NCI-H128 (cell line): ENCODE data around the gene STING1.
"Not testable (repeated sequence)": the region's sequence is repeated elsewhere in the genome, so short reads cannot be mapped to it uniquely, and the experiment has no call there.

Experiments
- DNase-seq: peaks from one replicate; lab custom pipeline; 2025; ENCODE audit not compliant: unreplicated experiment; lab: John Stamatoyannopoulos, UW

STING1 gene

DNA sequence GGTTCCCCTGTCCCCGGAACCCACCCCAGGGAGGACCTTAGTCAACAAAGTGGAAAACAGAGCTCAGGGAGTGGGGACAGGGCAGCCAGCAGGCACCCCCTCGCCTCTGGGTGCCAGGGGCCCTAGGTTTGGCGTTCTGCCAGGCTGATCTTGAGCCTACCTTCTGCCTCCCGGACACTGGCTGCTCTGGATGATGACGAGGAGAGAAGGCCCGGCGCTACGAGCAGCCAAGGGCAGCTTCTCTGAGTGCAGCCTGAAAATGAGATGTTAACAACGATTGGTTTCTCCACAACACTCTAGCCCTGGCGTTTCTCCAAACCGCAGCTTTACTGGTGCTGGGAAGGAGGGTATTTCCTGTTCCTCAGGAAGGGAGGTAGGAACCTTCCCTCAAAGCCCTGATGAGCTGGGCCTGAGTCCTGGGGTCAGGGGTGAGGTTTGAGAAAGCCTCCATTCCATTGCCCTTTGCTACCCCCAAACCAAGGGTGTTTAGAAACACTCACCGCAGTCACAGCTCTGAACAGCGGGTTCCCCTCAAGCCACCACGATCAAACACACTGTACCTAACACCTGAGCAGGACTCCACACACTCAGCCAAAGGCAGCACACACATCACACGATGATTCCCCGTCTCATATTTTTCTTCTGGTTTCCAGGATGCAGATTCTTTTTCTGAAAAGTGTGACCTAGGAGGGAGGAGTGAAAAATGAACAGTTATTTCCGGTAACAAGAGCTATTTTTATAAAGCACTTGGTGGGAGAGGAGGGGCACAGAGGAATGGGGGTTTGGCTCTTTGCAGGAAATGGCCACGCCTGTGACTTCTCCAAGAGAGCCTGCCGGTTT, at the start of gene STING1:
STING1 (minus strand) TSS at position 709 of the 840 bp plus-strand sequence. CDS start 1,054 bp downstream, outside the sequence.
- DNase-seq: peak; percentile 71

DNA sequence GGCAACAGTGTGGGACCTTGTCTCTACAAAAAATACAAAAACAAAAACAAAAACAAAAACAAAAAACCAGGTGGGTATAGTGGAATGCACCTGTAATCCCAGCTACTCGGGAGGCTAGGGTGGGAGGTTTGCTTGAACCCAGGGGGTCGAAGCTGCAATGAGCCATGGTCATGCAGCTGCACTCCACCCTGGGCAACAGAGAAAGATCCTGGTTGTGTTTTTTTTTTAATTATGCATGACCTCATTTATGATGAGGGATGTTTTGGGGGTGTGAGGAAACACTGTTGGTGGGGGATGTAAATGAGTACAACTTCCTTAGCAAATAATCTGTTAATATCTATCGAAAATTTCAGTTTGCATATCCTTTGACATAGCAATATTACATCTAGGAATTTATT, 49.2 kb upstream of the STING1 start:
- DNase-seq: no peak

DNA sequence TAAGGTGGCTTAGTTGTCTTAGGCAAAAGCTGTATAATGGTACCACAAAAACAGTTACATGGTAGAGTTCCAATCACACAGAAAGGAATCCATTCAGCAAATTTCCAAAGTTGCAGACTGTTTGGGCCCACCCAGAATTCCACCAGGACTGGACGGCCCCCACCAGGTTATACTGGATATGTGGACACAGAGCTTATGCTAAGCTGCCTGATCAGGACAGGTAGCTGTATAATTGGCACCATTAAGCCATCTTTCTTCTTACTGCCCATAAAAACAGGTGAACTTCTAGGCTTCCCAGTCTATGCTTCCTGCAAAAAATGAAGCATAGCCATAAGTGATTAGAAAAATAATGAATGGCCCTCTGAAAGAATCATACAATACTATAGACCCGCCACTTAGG, 47.5 kb upstream of the STING1 start:
- DNase-seq: not testable (repeated sequence)

DNA sequence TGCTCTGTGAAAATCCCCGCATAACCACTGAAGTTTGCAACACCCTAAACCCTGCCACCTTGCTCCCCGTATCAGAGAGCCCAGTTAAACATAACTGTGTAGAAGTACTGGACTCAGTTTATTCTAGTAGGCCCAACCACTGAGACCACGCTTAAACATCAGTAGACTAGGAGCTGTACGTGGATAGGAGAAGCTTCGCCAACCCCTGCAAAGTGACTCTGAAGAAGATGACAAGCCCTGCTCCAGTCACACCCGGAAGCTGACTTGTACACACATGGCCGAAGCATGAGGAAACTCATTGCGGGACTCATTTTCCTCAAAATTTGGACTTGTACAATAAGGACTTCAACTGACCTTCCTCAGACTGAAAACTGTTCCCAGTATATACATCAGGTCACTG, 46.1 kb upstream of the STING1 start:
- not testable (repeated sequence) for DNase-seq

DNA sequence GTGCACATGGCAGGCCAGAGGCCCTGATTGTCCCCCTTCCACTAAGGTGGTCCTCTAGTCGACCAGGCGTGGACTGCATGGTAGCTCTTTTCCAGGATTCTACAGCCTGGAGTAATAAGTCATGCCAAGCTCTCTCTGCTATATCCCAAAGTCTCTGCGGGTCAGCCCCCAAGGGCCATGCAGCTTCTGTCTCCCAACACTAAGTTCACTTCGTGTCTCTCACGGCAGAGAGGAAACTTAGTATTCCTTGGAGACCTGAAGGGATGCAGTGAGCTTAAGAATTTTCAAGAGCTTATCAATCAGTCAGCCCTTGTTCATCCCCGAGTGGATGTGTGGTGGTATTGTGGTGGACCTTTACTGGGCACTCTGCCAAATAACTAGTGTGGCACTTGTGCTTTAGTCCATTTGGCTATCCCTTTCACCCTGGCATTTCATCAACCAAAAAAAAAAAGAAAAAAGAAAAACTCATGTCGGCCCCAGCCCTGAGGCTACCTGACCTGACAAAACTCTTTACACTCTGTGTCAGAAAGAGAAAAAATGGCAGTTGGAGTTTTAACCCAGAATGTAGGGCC, 45.4 kb upstream of the STING1 start:
- DNase-seq: not testable (repeated sequence)

DNA sequence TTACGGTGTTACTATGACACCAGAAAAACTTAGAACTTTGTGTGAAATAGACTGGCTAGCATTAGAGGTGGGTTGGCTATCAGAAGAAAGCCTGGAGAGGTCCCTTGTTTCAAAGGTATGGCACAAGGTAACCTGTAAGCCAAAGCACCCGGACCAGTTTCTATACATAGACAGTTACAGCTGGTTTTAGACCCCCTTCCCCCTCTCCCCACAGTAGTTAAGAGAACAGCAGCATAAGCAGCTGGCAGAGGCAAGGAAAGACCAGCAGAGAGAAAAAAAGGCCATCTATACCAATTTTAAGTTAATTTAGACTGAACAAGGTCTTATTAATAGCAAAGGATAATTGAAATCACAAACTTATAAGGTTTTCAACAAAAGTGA, 44.5 kb upstream of the STING1 start:
- not testable (repeated sequence) for DNase-seq

DNA sequence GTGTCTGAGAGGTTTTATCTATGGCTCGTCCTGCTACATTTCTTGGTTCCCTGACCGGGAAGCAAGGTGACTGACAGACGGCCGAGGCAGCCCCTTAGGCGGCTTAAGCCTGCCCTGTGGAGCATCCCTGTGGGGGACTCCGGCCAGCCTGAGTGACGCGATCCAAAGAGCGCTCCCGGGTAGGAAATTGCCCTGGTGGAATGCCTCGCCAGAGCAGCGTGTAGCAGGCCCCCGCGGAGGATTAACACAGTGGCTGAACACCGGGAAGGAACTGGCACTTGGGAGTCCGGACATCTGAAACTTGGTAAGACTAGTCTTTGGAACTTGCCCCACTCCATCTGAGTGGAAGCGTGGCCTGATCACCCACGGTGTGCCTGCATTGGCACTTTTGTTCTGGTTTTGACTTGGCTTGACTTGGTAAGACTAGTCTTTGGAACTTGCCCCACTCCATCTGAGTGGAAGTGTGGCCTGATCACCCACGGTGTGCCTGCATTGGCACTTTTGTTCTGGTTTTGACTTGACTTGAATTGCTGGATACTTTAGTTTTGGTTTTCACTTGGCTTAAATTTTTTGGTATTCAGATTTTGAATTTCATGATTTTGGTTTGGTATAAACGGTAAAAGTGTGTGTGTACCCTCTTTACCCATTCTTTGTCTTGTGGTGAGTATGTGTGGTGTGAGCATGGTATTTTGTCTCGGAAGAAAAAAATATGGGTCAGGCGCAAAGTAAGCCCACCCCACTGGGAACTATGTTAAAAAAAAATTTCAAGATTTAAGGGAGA, 43.9 kb upstream of the STING1 start:
- DNase-seq: not testable (repeated sequence)

DNA sequence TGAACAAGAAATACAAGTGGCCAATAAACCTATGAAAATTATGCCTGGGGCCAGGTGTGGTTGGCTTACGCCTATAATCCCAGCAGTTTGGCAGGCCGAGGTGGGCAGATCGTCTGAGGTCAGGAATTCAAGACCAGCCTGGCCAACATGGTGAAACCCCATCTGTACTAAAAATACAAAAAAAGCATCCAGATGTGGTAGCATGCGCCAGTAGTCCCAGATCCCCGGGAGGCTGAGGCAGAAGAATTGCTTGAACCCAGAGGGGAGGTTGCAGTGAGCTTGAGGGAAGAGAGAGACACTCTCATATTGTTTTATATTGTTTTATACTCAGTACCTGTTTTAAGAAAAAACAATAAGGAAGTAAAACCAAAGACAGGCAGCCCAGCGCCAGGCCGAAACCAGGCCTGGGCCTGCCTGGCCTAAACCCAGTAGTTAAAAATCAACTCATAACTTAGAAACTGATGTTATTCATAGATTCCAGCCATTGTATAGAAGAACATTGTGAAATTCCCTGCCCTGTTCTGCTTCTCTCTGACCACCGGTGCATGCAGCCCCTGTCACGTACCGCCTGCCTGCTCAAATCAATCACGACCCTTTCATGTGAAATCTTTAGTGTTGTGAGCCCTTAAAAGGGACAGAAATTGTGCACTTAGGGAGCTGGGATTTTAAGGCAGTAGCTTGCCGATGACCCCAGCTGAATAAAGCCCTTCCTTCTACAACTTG, 43.2 kb upstream of the STING1 start:
- not testable (repeated sequence) for DNase-seq

DNA sequence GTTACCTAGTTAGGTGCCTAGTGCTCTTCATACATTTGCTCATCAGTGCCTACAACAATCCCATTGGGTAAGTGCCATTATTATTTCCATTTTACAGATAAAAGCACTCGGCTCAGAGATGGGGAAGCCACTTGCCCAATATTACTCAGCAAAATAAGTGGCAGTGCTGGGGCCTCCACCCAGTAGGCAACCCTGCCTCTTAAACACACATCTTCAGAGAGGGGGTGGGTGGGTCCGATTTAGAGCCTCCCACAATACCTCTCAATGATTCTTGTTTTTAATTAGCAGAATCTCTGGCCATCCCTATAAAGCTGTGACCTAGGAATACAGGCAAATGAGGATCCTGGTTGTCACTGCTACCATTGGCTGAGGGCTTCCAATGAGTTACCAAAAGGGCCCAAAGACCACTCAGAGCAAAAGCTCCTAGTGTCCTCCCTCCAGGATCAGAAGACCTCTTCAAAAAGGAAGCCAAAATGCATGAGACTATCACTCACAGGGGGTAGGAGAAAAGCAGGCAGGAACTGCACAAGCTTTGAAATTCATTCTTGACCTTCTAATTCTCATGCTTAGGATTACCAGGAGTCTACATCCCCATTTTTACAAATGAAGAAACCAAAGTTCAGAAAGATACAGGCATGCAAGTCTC, 42.5 kb upstream of the STING1 start:
- DNase-seq: no peak

DNA sequence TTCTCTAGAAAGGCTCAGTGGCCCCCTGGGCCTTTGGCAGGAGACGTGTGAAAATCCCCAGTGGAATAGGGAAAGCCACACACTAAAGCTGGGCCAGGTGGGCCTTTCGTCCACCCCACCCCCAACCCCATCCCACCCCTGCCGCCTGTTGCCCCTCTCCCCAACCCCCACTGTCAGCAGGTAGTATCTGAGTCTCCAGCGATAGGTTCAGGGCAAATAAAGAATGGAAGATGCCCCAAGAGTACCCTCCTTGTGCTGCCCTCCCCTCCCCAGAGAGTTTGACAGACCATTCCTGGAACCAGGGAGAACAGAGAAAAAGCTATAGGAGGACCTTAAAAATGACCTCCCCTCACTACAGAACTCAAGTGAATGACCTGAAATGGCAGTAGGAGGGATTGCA, 41.9 kb upstream of the STING1 start:
- DNase-seq: no peak

DNA sequence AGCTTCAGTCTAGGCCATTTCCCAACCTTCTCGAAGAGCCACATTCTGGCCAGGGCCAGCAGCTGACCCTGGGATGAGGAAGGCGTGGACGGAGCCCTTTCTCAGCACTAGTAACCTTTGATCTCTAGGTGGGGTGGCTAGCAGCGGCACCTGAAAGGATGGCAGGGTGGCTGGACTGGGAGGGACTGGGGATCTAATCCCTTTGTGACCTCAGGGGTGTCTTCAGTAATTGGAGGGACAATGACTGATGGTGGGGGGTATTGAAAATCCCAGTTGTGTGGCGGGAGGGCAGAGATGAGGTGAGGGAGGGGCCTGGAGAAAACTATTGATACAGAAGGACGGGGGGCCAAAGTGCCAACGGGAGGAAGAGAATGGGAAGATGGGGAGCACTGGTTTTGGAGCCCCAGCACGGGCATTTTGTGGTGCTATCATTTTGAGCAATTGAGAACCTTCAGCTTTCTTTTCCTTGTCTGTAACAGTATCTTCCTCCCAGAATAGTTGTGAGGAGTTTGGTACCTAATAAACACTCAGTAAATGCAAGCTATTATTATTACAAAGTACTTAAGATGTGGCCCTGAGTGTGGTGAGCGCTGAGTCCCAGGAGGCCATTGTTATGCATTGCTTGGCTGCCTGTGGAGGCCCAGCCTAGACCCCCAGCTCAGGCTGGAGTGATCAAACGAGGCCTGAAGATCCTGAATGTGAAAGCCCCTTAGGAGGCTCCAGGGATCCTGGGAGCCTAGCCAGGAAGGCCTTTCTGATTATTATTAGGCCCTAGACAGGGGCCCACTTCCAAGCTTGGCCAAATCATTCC, 41.3 kb upstream of the STING1 start:
- no peak for DNase-seq

DNA sequence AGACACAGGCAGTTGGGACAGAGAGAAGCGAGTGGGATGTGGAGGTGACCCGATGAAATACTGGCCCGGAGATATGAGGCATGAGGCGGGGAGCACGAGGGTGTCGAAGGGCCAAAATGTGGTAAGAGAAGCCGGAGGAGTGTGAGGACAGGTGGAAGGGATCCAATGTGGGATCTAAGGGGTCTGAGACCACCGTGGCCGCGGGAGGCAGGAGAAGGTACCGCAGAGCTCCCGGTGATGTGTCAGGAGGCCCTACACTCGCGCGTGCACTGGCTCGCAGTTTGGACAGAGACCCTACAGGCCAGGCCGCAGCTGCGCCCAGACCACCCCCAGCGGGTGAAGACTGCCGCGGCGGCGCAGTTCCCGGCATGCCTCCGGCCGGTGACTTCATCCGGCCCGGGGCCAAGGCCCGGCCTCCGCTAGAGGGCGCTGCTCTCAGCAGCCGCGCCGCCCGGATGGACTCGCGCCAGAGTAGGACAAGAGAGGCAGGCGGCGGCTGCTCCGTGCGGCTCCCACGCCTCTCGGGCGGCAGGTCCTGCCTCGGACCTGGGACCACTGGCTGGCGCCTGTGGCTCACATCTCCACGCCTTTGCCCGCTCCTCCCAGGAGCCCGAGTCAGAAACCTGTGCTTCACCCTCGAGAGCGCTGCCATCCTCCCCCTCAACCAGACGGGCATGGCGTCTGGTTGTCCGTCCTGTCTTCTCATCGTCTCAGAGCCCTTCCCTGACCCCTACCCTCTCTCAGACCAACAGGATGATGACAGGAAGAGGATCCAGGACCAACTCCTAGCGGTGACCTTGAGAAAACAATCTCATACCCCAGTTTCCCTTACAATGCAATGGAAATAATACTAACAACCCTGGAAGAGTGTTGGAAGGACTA, 35.4 kb upstream of the STING1 start:
- DNase-seq: peak; percentile 66

DNA sequence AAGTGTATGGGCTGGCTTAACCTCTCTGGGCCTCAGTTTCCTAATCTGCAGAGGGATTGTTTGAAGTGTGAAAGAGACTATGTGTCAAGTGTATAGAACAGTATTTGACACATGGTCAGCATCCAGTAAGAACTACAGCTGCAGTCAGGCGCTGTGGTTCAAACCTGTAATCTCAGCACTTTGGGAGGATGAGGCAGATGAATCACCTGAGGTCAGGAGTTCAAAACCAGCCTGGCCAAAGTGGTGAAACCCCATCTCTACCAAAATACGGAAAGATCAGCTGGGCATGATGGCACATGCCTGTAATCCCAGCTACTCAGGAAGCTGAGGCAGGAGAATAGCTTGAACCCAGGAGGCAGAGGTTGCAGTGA, 31.9 kb upstream of the STING1 start:
- no peak for DNase-seq

DNA sequence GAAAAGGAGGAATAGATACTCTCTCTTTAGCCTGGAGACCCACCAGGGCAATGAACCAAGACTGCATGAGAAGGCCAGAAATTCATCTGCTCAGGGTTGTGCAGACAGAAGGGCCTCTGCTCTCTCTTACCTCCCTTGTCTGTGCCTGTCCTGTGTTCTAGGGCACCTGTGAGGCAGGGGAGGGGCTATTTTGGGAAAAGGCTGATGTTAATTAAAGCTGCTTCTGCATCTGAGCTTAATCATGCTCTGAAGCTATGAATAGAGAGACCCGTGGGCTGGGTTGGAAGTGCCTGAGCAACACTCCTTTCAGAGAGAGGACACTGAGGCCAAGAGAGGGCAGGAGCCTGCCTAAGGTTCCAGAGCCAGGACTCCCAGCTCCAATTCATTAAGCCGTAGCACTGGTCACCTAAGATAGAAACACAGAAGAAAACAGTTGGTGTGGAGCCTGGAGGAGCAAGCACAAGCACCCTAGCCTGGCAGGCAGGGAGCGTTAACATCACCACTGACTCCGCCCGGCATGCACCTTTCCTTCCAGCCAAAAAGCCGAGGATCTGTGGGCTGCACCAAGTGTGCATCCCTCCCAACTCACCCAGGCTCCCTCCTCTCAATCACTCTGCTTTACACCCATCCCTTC, 31.4 kb upstream of the STING1 start:
- no peak for DNase-seq

DNA sequence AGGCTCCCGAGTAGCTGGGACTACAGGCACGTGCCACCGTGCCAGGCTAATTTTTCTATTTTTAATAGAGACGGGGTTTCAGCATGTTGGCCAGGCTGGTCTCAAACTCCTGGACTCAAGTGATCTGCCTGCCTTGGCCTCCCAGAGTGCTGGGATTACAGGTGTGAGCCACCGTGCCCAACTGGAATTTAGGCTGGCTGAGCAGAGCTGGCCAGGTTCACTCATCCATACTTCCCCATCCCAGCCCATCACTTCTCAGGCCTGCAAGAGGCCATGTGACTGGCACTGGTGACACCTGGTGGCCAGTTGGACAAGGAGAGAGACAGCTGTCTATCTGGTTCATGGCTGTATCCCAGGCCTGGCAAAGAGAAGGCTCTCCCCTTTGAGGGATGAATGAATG, 30.9 kb upstream of the STING1 start:
- peak; percentile 20 for DNase-seq

DNA sequence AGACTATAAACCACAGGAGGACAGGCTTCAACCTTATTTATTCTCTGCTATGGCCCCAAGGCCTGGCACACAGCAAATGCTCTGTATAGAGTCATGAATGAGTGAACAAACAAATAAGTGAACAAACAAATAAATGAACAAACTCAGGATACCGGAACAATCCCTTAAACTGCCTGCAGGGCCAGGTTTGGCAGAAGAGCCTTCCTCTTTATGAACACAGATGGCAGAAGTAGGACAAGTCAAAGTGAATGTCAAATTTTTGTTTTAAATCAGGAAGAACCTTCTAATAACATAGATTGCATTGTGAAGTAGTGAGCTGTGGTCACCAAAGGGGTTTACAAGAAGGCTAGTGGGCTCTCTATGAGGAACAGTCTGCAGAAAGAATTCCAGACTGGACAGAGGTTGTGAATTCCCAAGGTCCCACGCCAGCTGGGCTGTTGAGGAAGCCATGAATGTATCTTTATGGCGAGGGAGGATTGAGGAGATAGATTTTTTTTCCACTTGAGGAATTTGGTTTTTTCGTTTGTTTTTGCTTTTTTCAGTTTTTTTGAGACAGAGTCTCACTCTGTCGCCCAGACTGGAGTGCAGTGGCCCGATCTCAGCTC, 30.3 kb upstream of the STING1 start:
- DNase-seq: no peak

DNA sequence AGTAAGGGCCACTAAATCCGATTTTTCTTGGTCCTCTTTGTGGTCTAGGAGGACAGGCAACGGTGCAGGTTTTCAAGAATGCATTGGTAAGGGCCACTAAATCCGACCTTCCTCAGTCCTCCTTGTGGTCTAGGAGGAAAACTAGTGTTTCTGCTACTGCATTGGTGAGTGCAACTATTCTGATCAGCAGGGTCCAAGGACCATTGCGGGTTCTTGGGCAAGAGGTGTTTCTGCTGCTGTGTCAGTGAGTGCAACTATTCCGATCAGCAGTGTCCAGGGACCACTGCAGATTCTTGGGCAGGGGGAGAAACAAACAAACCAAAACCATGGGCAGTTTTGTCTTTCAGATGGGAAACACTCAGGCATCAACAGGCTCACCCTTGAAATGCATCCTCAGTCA, 22.2 kb upstream of the STING1 start:
- DNase-seq: not testable (repeated sequence)

DNA sequence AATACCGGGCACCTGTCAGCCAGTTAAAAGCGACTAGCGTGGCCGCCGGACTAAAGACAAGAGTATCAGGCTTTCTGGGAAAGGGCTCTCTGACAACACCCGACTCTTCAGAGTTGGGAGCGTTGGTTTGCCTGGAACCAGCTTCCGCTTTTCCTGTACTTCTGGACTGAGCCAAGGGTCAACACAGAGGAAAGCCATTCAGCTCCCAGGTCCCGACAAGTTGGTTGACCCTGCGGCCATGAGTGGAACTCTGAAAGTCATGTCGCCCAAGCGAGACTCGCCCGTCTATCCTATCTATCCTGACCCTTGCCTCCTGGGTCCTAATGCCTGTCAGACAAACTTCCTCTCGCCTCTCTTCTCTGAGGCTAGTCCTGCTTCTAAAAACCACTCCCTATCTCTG, 21.3 kb upstream of the STING1 start:
- not testable (repeated sequence) for DNase-seq
